H54 (cell line): ENCODE data around the gene GATA3.
"Not testable (repeated sequence)": the region's sequence is repeated elsewhere in the genome, so short reads cannot be mapped to it uniquely, and the experiment has no call there.

Source experiments
- DNase-seq: peaks from one replicate; pipeline ENCODE4 v3.0.0; 2011; ENCODE audit warnings: low spot score, mixed read lengths; ENCODE audit not compliant: insufficient read length
- FAIRE-seq: peaks from 3 replicates; lab custom pipeline; 2011; peaks lifted over from hg19 to GRCh38; lab: Jason Lieb, UNC
- POLR2A ChIP-seq: IDR thresholded peaks from 2 replicates; pipeline ENCODE4 v1.6.1; 2011; ENCODE audit warnings: low read depth, mild to moderate bottlenecking, low read length

Gene GATA3

GRCh38 chr10:8054494-8055407, at the start of gene GATA3:
TSS of gene GATA3 (plus strand) at chr10:8054688. CDS start at chr10:8055656, 968 bp downstream.
- TF ChIP-seq POLR2A, result no peak
- no peak for FAIRE-seq
- peak; percentile 59 for DNase-seq

- TF ChIP-seq POLR2A, result no peak
- no peak for DNase-seq
- no peak for FAIRE-seq
These were observed 48.1 kb upstream of the GATA3 start for GRCh38 chr10:8006274-8006999.

- no peak for DNase-seq
- no peak for FAIRE-seq
- no peak for TF ChIP-seq POLR2A
These were observed 45.5 kb upstream of the GATA3 start for GRCh38 chr10:8009031-8009430.

GRCh38 chr10:8013006-8013405, 41.5 kb upstream of the GATA3 start:
- TF ChIP-seq POLR2A, result no peak
- FAIRE-seq (no peak), DNase-seq (no peak)

GRCh38 chr10:8013619-8014018, 40.9 kb upstream of the GATA3 start:
- FAIRE-seq (no peak), DNase-seq (no peak)
- TF ChIP-seq POLR2A, result no peak

GRCh38 chr10:8014649-8015048, 39.8 kb upstream of the GATA3 start:
- DNase-seq (no peak), FAIRE-seq (no peak)
- no peak for TF ChIP-seq POLR2A

GRCh38 chr10:8017277-8017676, 37.2 kb upstream of the GATA3 start:
- TF ChIP-seq POLR2A, result no peak
- DNase-seq (no peak), FAIRE-seq (no peak)

GRCh38 chr10:8023321-8023720, 31.2 kb upstream of the GATA3 start:
- DNase-seq (no peak), FAIRE-seq (no peak)
- no peak for TF ChIP-seq POLR2A

GRCh38 chr10:8023851-8024250, 30.6 kb upstream of the GATA3 start:
- TF ChIP-seq POLR2A, result no peak
- no peak for DNase-seq
- FAIRE-seq, result no peak

- no peak for TF ChIP-seq POLR2A
- DNase-seq, result no peak
- FAIRE-seq, result no peak
These were observed 27.9 kb upstream of the GATA3 start for GRCh38 chr10:8026349-8027259.

- not testable (repeated sequence) for DNase-seq, FAIRE-seq
These were observed 23.3 kb upstream of the GATA3 start for GRCh38 chr10:8031211-8031610.

GRCh38 chr10:8032558-8032957, 21.9 kb upstream of the GATA3 start:
- DNase-seq (no peak), FAIRE-seq (no peak)
- TF ChIP-seq POLR2A, result no peak

GRCh38 chr10:8033812-8034465, 20.5 kb upstream of the GATA3 start:
- TF ChIP-seq POLR2A, result no peak
- FAIRE-seq (no peak), DNase-seq (no peak)
